GM08714 (cell line): Measurements from ENCODE around the gene HHLA2.

Source experiments
- H3K4me3 ChIP-seq: fragments of 200-500 bp; sonication (Bioruptor generic); 2 replicates; pipeline ENCODE4 v1.5.1; 2014; ENCODE audit warnings: mild to moderate bottlenecking, low read length, inconsistent platforms
- ZNF274 ChIP-seq: IDR thresholded peaks from 2 replicates; pipeline ENCODE4 v1.6.1; 2012; ENCODE audit warnings: mild to moderate bottlenecking, low read depth, low read length

HHLA2 gene

GRCh38 chr3:108383306-108383705 is 87.0 kb downstream of the HHLA2 start:
- TF ChIP-seq ZNF274: no peak
- H3K4me3 ChIP-seq: no peak overlapping the region

DNA sequence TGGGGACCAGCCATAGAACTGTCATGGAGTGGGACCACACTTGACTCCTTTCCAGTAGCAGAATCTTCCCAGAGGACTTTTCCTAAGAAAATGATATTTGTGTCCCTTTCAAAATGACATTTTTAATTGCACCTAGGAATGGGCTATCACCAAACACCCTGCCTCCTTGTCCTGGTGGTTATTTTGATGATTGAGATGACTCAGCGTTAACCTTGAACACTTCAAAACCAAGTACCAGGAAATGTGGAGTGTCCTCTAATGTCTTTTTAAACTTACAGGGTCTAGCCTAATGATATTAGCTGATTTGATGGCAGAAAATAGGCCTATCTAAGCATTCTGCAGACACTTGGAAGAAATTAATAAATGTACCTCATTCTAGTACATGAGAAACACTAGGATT is 90.7 kb downstream of the HHLA2 start:
- H3K4me3 ChIP-seq: no peak overlapping the region
- TF ChIP-seq ZNF274: no peak

GRCh38 chr3:108388136-108389132 is 92.1 kb downstream of the HHLA2 start:
- H3K4me3 ChIP-seq: peak overlapping the region; percentile 45; the same call in 1 of the 2 replicates
- TF ChIP-seq ZNF274: no peak

GRCh38 chr3:108389372-108389771 is 93.0 kb downstream of the HHLA2 start:
- TF ChIP-seq ZNF274: no peak
- no peak overlapping the region for H3K4me3 ChIP-seq

DNA sequence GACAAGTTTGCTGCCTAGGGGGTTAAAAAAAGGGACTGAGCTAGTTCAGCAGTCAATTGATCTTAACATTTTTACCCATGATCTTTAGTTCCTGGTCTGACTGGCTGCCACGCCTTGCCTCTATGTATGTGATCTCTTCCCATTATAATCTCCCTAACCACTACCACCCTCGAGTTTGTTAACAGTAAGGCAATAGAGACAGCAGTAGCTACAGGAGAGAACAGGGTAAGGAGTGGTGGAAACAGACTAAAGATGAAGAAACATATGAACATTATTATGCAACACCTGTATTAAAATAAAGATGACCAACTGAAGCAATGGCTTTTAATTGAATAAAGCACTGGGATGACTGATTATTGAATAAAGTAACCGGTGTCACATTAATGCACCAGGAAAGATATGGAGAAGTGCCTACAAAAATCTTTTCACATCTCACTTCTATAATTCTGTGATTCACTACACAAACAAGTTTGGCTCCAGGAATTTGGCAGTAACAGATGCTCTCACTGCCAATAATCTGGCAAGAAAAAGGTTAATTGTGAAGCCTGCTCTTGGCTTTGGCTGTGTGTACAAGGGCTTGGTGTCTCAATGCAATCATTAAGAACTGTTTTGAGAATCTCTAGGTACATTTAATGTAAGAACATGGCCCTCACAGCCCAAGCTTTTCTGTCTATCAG is 95.7 kb downstream of the HHLA2 start:
- no peak for TF ChIP-seq ZNF274

GRCh38 chr3:108393128-108393900 is 97.0 kb downstream of the HHLA2 start:
- no peak for TF ChIP-seq ZNF274
- H3K4me3 ChIP-seq: no peak overlapping the region

More for the DNA sequence above, 95.7 kb downstream of the HHLA2 start:
- H3K4me3 ChIP-seq: no peak overlapping the region

GRCh38 chr3:108394016-108394415 is 97.7 kb downstream of the HHLA2 start:
- TF ChIP-seq ZNF274: no peak
- no peak overlapping the region for H3K4me3 ChIP-seq

DNA sequence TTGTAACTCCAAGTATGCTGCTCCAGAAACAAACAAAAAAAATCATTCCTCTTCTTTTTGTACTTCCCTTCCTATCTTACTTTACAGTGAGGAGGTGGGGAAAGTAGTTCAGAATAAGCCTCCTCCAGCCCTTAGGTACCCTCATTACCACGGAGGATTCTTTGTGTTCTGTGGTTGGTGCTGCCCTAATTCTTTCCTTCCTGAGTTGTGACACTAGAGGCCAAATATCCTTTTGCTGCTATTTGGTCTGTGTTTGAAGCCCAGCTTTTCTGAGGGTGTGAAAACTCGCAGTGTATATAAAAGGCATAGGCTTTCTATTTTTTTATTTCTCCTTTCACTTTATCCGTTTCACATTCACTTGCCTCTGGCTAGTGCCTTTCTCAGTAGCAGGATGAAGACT is 98.2 kb downstream of the HHLA2 start:
- no peak overlapping the region for H3K4me3 ChIP-seq
- no peak for TF ChIP-seq ZNF274

DNA sequence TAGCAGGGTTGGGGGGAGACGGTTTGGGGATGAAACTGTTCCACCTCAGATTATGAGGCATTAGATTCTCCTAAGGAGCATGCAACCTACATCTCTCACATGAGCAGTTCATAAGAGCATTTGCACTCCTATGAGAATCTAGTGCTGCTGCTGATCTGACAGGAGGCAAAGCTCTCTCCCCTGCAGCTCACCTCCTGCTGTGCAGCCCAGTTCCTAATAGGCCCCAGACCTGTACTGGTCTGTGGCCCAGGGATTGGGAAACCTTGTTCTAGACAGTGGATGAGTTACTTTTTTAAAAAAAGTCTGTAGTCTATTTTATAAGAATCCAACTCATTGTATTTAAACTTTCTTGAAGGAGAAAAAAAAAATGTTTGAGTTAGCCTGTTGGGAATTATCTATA is 100.0 kb downstream of the HHLA2 start:
- TF ChIP-seq ZNF274: no peak
- H3K4me3 ChIP-seq: no peak overlapping the region

DNA sequence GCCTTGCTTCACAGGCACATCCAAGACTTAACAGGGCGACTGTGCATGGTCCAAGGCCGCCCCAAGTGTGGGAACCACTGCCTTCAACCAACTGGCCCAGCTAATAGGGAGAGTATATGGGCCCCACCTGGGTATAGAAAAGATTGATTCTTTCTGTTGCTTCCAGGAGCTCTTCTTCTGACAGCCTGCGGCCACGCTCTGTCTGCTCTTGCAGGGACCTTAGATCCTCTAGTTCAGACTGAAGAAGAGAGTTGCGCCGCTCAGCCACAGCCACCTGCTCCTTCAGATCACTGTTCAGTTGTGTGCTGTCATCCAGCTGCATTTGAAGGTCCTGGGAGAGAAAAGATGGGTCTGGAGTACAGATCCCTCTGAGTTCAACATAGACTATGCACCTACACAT is 102.2 kb downstream of the HHLA2 start:
- TF ChIP-seq ZNF274: no peak
- no peak overlapping the region for H3K4me3 ChIP-seq

GRCh38 chr3:108401836-108402235 is 105.5 kb downstream of the HHLA2 start:
- no peak overlapping the region for H3K4me3 ChIP-seq
- TF ChIP-seq ZNF274: no peak

DNA sequence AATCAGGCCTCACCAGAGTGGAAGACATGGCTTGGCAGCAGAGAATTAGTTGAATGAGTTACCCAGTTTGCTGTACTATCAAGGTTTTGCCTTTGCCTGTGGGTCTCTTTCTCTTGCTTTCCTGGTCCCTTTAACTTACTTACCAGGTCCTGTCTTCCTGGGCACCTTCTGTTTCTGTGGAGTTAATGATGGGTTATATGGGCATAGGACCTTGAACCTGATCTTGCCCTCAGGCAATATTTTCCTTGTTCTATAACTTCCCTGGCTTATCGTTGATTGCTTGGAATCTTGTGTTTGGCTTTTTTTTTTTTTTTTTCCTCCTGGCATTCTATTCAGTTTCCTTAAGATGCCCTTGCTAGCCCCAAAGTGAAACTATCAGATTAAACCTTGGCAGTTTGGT is 106.8 kb downstream of the HHLA2 start:
- TF ChIP-seq ZNF274: no peak
- H3K4me3 ChIP-seq: no peak overlapping the region

DNA sequence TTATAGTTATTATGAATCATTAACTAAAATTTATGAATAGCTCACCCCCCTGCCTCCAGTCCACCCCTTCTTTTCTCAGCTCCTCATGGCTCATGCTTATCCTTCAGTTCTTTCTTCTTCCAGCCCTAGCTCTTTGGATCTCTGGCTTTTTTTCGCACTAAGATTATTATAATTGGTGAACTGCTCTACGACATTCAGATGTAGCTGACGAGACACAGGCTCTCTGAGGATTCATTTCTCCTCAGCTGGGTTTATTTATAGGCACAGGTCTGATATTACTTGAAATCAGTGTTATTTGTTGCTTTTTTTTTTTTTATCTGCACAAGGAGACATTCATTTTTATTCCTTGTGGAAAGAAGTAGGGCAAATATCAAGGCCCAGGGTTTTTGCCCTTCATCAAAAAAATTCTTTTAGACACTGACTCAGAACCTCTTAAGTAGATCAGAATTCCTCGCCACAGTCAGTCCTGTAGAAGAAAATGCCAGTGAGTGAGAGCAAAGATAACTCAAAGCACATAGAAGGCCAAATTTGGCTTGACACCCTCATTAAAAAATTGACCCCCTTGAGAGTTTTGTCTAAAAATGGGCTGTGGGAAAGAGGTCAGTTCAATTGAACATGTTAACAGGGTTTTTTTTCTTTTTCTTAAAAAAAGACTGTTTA is 107.5 kb downstream of the HHLA2 start:
- no peak overlapping the region for H3K4me3 ChIP-seq
- TF ChIP-seq ZNF274: no peak

DNA sequence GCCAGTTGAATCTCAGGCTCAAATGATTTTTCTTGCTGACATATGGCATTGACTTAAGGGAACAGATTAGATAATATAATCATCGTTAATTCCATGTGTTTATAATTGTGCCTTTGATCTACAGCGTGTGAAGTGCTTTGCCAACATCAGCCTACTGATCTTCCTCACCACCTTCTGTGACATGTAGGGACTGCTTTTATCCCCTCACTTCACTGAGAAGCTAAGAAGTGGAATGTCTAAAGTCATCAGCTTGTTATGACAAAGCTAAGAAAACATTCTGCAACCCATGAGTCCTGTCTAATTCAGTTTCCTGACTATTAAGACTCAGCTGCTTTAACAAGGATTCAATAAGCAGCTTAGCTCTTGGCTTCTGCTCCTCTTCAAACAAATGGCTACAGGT is 108.0 kb downstream of the HHLA2 start:
- H3K4me3 ChIP-seq: no peak overlapping the region
- TF ChIP-seq ZNF274: no peak
